Breast epithelium (tissue), 4 donors: ENCODE results near the gene EPS8. TPM values are rescaled to one million over a fixed set of nuclear protein-coding genes. Genes with fewer than 3 reads are reported as not detected.

Experiments
- DNase-seq, 2 donors: peaks; one replicate each; pipeline ENCODE4 v3.0.0-alpha.2; 2019; ENCODE audit warnings: low spot score in 2 of 2
- H3K27ac ChIP-seq, 2 donors: fragments of 200-600 bp; sonication (generic) in 1 of 2; one replicate each; pipeline ENCODE4 v1.5.1; 2016 to 2019; ENCODE audit warnings: mild to moderate bottlenecking in 1 of 2
- H3K27me3 ChIP-seq, 2 donors: fragments of 200-600 bp; sonication (generic) in 1 of 2; one replicate each; pipeline versions ENCODE4 v1.5.1 to v1.6.0; 2017 to 2019; ENCODE audit warnings: control low read depth in 1 of 2, mild to moderate bottlenecking in 1 of 2
- H3K36me3 ChIP-seq: fragments of 200-600 bp; one replicate; pipeline ENCODE4 v1.5.1; 2019
- H3K4me1 ChIP-seq, 2 donors: fragments of 200-600 bp; sonication (generic); one replicate each; pipeline ENCODE4 v1.5.1; 2016 to 2019; ENCODE audit warnings: control low read depth in 1 of 2
- H3K4me3 ChIP-seq, 3 donors: fragments of 200-600 bp; sonication (generic); 1 replicate in 2 of 3; 2 replicates in 1 of 3; pipeline ENCODE4 v1.5.1; 2016 to 2019; ENCODE audit warnings: mild to moderate bottlenecking in 3 of 3, moderate library complexity in 2 of 3
- H3K9me3 ChIP-seq, 2 donors: fragments of 200-600 bp; sonication (generic) in 1 of 2; one replicate each; pipeline ENCODE4 v1.5.1; 2016 to 2019; ENCODE audit warnings: control low read depth in 1 of 2
- POLR2A ChIP-seq: fragments of 450-650 bp; IDR thresholded peaks from one replicate; pipeline ENCODE4 v1.6.1; 2016; ENCODE audit warnings: antibody characterized with exemption, mild to moderate bottlenecking, moderate library complexity
- POLR2AphosphoS5 ChIP-seq, 3 donors: sonication (generic); formaldehyde crosslinking; IDR thresholded peaks; one replicate each; pipeline ENCODE4 v1.6.1; 2017; ENCODE audit warnings: antibody characterized with exemption in 3 of 3
- intact Hi-C: fragments of 100-400 bp; cut with DNase I; formaldehyde crosslinking; loops from one replicate; pipeline ENCODE4 v1.15.1; 2023; ENCODE audit warnings: low total_unique reads
- total RNA-seq, 3 donors: library from RNA; depleted of rRNA; stranded (reverse); fragments of >200 nt; gene quantifications; one replicate each; pipeline ENCODE4 v1.1.0, GENCODE V29; 2016
- TF ChIP-seq, protein P1 (sequence below), 3 donors: fragments of 450-650 bp; IDR thresholded peaks; one replicate each; pipeline ENCODE4 v1.5.1; 2016 to 2017; ENCODE audit warnings: antibody characterized with exemption in 3 of 3, mild to moderate bottlenecking in 3 of 3, moderate library complexity in 3 of 3

The EPS8 gene
- total RNA-seq, 3 donors from 2014 or later = 137 to 244 (median 168) TPM

DNA sequence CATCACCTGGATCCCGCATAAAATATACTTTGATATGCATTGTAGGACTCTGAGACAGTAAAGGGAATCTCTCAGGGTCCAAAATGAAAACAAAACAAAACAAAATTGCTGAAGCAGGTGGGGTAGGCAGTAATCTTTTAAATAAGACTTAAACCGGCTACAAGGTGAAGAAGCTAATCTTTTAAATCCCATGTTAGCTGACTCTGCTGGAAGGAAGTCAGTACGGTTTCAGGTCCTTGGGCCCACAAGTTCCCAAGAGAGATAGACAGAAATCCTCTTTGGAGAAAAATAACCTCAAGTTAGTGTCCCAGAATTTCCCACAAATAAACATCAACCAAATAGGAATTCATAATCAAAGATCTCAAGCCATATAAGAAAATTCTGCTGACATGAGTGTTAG lies 5.0 kb upstream of the EPS8 start:
- intact Hi-C loops = no loop called here
- DNase-seq = no peak
- Histone ChIP-seq H3K4me3 (no peak overlapping the region), H3K27me3 (no peaks in the 10 kb centered on the region), H3K36me3 (no peaks in the 10 kb centered on the region), H3K27ac (no peak overlapping the region), H3K9me3 (no peaks in the 10 kb centered on the region), H3K4me1 (no peaks in the 10 kb centered on the region)
- no peak for TF ChIP-seq POLR2A
- TF ChIP-seq POLR2AphosphoS5 (IDR thresholded peaks at IDR 0.05) = no peak
- TF ChIP-seq, protein P1, sequence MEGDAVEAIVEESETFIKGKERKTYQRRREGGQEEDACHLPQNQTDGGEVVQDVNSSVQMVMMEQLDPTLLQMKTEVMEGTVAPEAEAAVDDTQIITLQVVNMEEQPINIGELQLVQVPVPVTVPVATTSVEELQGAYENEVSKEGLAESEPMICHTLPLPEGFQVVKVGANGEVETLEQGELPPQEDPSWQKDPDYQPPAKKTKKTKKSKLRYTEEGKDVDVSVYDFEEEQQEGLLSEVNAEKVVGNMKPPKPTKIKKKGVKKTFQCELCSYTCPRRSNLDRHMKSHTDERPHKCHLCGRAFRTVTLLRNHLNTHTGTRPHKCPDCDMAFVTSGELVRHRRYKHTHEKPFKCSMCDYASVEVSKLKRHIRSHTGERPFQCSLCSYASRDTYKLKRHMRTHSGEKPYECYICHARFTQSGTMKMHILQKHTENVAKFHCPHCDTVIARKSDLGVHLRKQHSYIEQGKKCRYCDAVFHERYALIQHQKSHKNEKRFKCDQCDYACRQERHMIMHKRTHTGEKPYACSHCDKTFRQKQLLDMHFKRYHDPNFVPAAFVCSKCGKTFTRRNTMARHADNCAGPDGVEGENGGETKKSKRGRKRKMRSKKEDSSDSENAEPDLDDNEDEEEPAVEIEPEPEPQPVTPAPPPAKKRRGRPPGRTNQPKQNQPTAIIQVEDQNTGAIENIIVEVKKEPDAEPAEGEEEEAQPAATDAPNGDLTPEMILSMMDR (IDR thresholded peaks at IDR 0.05) = no peak

DNA sequence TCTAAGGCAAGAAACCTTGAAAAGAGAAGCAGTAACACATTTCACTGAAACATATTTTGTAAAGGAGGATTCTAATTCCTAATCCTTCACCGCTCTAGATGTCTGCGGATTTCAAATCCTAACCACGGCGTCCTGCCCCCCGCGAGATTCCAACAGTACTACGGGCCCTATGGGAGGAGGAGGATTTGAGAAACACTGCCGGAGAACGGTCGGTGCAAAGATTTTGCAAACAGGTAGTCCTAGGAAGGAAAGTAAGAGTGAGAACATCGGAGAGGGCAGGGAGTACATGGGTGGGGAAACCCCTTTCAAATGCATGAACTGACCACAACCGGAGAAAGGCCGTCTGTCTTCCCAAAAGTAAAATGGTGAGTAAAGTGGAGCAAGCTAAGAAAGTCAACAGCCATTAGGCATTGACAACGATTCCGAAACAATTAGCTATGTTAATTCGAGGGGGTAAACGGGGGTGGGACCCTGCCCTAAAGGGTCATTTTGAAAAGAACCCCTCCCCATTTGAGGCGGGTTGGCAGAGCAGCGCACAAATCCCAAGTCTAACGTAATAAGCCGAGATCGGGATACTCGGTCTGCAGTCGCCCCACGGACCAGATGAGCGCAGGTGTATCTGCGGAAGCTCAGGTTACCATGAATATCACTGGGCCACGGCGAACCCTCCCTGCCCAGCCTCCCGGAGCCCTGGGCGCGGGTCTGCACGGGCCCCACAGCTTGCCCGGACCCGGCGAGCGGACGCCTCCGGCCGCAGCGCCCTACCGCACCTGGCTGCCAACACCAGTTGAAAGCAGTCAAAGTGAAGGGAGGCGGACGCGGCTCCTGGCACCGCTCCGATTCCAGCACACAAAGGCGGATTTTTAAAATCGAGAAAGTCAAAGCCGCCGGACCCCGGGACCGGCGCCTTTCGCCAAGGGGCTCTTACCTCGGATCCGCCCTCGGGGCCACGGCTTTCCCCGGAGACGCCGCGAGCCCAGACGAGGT lies 662 bp downstream of the EPS8 start:
- DNase-seq = peak; percentile 46 to 56
- Histone ChIP-seq H3K27me3 (no peaks in the 10 kb centered on the region), H3K4me3 (peak overlapping the region; percentile 85 to 96 (median 93)), H3K27ac (peak overlapping the region; percentile 91 to 95), H3K36me3 (no peaks in the 10 kb centered on the region), H3K9me3 (no peaks in the 10 kb centered on the region), H3K4me1 (peaks cover 0 to 6% of the 10 kb centered on the region in 2 donors)
- TF ChIP-seq, protein P1 (IDR thresholded peaks at IDR 0.05) = peak in 1 of 3 donors; percentile 9
- no peak for TF ChIP-seq POLR2AphosphoS5 (IDR thresholded peaks at IDR 0.05)
- intact Hi-C loops = loop anchor here (1.0 kb wide), 1 partner anchor 9 kb away; no protein-coding TSS in a partner anchor

DNA sequence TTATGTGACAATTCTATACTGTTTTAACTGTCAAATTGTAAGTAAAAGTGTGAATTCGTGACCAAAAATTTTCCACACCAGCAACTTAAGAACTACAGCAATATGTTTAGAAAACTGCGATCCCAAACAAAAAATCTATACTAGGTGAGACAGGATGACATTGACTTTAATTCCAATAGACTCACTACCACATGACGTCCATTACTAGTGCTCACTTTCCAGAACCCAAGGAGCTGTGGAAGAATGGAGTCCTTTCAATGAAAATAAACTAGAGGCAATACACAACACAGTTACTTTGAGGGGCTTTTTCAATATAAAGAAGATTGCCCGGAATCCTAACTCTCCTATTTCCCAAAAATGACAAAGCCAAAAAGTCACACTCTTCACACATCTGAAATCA lies 1.4 kb downstream of the EPS8 start:
- H3K4me1 ChIP-seq = peaks cover 0 to 6% of the 10 kb centered on the region in 2 donors
- H3K27ac ChIP-seq = peak overlapping the region; percentile 91 to 95
- H3K9me3 ChIP-seq = no peaks in the 10 kb centered on the region
- peak overlapping the region; percentile 85 to 96 (median 93) for H3K4me3 ChIP-seq
- intact Hi-C loops = loop anchor here (1.0 kb wide), 1 partner anchor 10 kb away; no protein-coding TSS in a partner anchor
- no peaks in the 10 kb centered on the region for H3K27me3 ChIP-seq
- H3K36me3 ChIP-seq = no peaks in the 10 kb centered on the region
- no peak for DNase-seq
- no peak for TF ChIP-seq POLR2A
- no peak for TF ChIP-seq POLR2AphosphoS5 (IDR thresholded peaks at IDR 0.05)
- TF ChIP-seq, protein P1 (IDR thresholded peaks at IDR 0.05) = no peak

DNA sequence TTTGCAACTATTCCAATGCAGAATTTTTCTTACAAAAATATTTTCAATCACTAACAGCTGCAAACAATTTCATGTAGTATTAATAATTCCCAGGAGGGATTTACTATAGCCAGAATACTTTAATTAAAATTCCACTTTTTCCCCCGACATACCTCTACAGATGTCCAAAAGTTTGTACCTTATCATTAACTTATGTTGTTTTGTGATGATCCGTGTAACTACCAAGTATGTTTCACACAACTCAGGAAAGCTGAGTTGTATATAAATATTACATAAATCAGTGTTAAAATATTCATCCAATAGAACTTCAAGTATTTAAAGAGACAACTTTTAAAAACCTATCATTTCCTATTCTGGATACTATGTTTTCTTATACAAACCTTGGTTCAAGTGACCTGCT lies 2.4 kb downstream of the EPS8 start:
- no peaks in the 10 kb centered on the region for H3K9me3 ChIP-seq
- no peak for DNase-seq
- H3K27me3 ChIP-seq = no peaks in the 10 kb centered on the region
- H3K27ac ChIP-seq = peak overlapping the region in 1 of 2 donors; percentile 91
- no peaks in the 10 kb centered on the region for H3K36me3 ChIP-seq
- H3K4me1 ChIP-seq = peaks cover 0 to 6% of the 10 kb centered on the region in 2 donors
- intact Hi-C loops = no loop called here
- no peak for TF ChIP-seq POLR2A
- TF ChIP-seq POLR2AphosphoS5 (IDR thresholded peaks at IDR 0.05) = no peak
- TF ChIP-seq, protein P1 (IDR thresholded peaks at IDR 0.05) = no peak
- H3K4me3 ChIP-seq = peak overlapping the region; percentile 85 to 96 (median 93)

DNA sequence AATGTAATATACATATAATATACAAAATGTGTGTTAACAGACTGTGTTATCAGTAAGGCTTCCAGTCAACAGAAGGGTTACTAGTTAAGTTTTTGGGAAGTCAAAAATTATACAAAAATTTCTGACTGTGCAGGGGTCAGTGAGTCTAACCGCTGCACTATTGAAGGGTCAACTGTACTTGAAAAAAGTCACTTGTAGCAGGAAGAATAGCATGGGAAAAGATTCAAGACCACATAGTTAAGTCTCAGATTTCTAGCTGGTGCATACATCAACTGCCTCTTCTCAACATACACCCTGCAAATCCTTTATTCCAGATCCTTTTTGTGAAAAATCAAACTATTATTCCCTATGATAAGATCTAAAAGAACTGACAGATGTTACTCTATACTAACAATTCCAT lies 5.9 kb downstream of the EPS8 start:
- no peaks in the 10 kb centered on the region for H3K9me3 ChIP-seq
- H3K27ac ChIP-seq = no peak overlapping the region
- H3K4me1 ChIP-seq = peaks cover 0 to 6% of the 10 kb centered on the region in 2 donors
- H3K27me3 ChIP-seq = no peaks in the 10 kb centered on the region
- no peak overlapping the region for H3K4me3 ChIP-seq
- intact Hi-C loops = loop anchor here (5.0 kb wide), 1 partner anchor 84 kb away; no protein-coding TSS in a partner anchor
- H3K36me3 ChIP-seq = no peaks in the 10 kb centered on the region
- no peak for DNase-seq
- TF ChIP-seq POLR2AphosphoS5 (IDR thresholded peaks at IDR 0.05) = no peak
